ENCODE data around the gene ERAS. TPM values are rescaled to one million over a fixed set of nuclear protein-coding genes. Genes with fewer than 3 reads are reported as not detected.

Gene ERAS
- total RNA-seq, result under 1 TPM in 1 of 3 donors, not detected in 2; 0.38 TPM
- long read RNA-seq, donor 1, result 0 reads
- long read RNA-seq, donor 2, result 0 reads

GRCh38 chrX:48826135-48826875 lies at the start of gene ERAS:
ERAS (plus strand) TSS chrX:48826513; CDS start chrX:48829124, 2,611 bp downstream.
- DNase-seq, result no peak
- Histone ChIP-seq H3K9me3 (no peaks in the 10 kb centered on the region), H3K4me1 (ENCODE audit: low read depth) (no peaks in the 10 kb centered on the region), H3K36me3 (ENCODE audit: low read depth) (no peaks in the 10 kb centered on the region), H3K4me3 (no peak within 1 kb of the TSS)
- no peak for TF ChIP-seq CTCF (IDR thresholded peaks at IDR 0.05)
- intact Hi-C loops (cut with DNase I, micrococcal nuclease), result no loop called here
- ATAC-seq, result no peak

GRCh38 chrX:48776818-48777439 lies 49.4 kb upstream of the ERAS start:
- H3K4me3 ChIP-seq, result no peak overlapping the region
- DNase-seq (no peak), ATAC-seq (no peak)
- no peaks in the 10 kb centered on the region for H3K36me3 ChIP-seq (ENCODE audit: low read depth)
- intact Hi-C loops (cut with DNase I, micrococcal nuclease), result no loop called here
- H3K4me1 ChIP-seq (ENCODE audit: low read depth), result no peaks in the 10 kb centered on the region
- no peak for TF ChIP-seq CTCF (IDR thresholded peaks at IDR 0.05)
- no peaks in the 10 kb centered on the region for H3K9me3 ChIP-seq

- H3K9me3 ChIP-seq, result no peaks in the 10 kb centered on the region
- DNase-seq, result no peak
- no peak overlapping the region for H3K4me3 ChIP-seq
- no peaks in the 10 kb centered on the region for H3K36me3 ChIP-seq (ENCODE audit: low read depth)
- ATAC-seq, result no peak
- no peaks in the 10 kb centered on the region for H3K4me1 ChIP-seq (ENCODE audit: low read depth)
- intact Hi-C loops (cut with DNase I, micrococcal nuclease), result no loop called here
- no peak for TF ChIP-seq CTCF (IDR thresholded peaks at IDR 0.05)
Measured at GRCh38 chrX:48779399-48779798, 46.9 kb upstream of the ERAS start.

- TF ChIP-seq CTCF (IDR thresholded peaks at IDR 0.05), result no peak
- no peak for DNase-seq
- Histone ChIP-seq H3K4me1 (ENCODE audit: low read depth) (no peaks in the 10 kb centered on the region), H3K36me3 (ENCODE audit: low read depth) (no peaks in the 10 kb centered on the region), H3K9me3 (no peaks in the 10 kb centered on the region), H3K4me3 (no peak overlapping the region)
- ATAC-seq, result no peak
- intact Hi-C loops (cut with DNase I, micrococcal nuclease), result no loop called here
Measured at GRCh38 chrX:48781705-48782104, 44.6 kb upstream of the ERAS start.

- DNase-seq (no peak), ATAC-seq (no peak)
- no peak for TF ChIP-seq CTCF (IDR thresholded peaks at IDR 0.05)
- Histone ChIP-seq H3K36me3 (ENCODE audit: low read depth) (no peaks in the 10 kb centered on the region), H3K4me1 (ENCODE audit: low read depth) (no peaks in the 10 kb centered on the region), H3K9me3 (no peaks in the 10 kb centered on the region), H3K4me3 (no peak overlapping the region)
- intact Hi-C loops (cut with DNase I, micrococcal nuclease), result no loop called here
Measured at GRCh38 chrX:48782216-48782615, 44.1 kb upstream of the ERAS start.

Measured in mucosa of descending colon (tissue), 3 donors.